ENCODE data around the gene ZNF226.
"Not testable (repeated sequence)": the region's sequence is repeated elsewhere in the genome, so short reads cannot be mapped to it uniquely, and the experiment has no call there.

Gene ZNF226

DNA sequence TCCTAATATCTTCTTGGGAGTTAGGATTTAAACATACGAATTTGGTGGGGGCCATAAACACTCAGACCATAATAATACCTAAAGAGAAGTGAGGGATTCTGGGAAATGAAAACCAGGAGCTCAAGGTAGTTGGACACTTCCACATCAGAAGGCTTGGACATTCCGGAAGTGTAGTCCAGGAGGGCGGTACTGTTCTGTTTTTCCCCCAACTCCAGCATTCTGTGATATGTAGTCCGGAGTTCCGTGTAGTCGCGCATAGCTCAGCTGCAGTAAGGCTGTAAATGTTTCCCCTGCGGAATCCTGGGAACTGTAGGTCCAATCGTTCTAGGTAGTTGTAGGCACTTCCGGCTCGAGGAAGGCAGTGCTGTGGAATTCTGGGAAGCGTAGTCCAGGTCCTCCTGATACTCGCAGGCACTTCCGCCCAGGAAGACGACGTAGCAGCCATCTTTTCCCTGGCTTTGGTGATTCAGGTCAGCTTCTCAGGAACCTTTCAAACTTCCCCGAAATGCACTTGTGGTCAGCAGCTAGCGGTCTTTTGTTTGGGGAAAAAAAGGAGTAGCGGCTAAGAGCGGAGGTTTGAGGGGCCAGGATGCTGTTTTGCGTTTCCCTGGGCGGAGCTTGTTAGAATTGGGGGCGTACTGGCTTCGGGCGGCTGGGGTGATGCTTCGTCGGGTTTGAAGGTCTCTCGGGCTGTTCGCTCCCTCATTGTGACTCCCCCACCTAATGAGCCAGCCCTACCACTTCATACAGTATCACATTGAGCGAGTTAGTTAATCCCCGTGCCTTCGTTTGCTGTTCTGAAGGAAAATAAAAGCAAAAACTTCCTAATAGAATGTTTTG lies at the start of gene ZNF226:
Gene ZNF226, plus strand, starts transcription at position 428 of the 840 bp plus-strand sequence. CDS start 4,981 bp downstream, outside the sequence.
- H3K27me3 ChIP-seq (ENCODE audit: insufficient read depth, low read length): no peaks in the 10 kb centered on the region
- H3K9me3 ChIP-seq (ENCODE audit: low read length): peaks cover 20% of the 10 kb centered on the region
- H2AFZ ChIP-seq (ENCODE audit: low read depth, low read length): peak within 1 kb of the TSS; percentile 17

DNA sequence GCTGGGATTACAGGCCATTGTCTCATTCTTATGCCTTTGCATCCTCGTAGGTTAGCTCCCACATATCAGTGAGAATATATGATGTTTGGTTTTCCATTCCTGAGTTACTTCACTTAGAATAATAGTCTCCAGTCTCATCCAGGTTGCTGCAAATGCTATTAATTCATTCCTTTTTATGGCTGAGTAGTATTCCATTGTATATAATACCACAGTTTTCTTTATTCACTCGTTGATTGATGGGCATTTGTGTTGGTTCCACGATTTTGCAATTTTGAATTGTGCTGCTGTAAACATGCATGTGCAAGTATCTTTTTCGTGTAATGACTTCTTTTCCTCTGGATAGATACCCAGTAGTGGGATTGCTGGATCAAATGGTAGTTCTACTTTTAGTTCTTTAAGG lies 43.7 kb upstream of the ZNF226 start:
- peaks cover 51% of the 10 kb centered on the region for H3K36me3 ChIP-seq (ENCODE audit: insufficient read depth, low read length)
- H3K4me1 ChIP-seq (ENCODE audit: insufficient read depth, low read length); H3K4me3 ChIP-seq (ENCODE audit: low read length); H2AFZ ChIP-seq (ENCODE audit: low read depth, low read length); H3K27me3 ChIP-seq (ENCODE audit: insufficient read depth, low read length): not testable (repeated sequence)
- H3K9me3 ChIP-seq (ENCODE audit: low read length): peaks cover 13% of the 10 kb centered on the region

More for the DNA sequence above, at the start of gene ZNF226:
- peak within 1 kb of the TSS; percentile 80 for H3K4me3 ChIP-seq (ENCODE audit: low read length)
- H3K36me3 ChIP-seq (ENCODE audit: insufficient read depth, low read length): peaks cover 32% of the 10 kb centered on the region
- H3K4me1 ChIP-seq (ENCODE audit: insufficient read depth, low read length): peaks cover 12% of the 10 kb centered on the region

DNA sequence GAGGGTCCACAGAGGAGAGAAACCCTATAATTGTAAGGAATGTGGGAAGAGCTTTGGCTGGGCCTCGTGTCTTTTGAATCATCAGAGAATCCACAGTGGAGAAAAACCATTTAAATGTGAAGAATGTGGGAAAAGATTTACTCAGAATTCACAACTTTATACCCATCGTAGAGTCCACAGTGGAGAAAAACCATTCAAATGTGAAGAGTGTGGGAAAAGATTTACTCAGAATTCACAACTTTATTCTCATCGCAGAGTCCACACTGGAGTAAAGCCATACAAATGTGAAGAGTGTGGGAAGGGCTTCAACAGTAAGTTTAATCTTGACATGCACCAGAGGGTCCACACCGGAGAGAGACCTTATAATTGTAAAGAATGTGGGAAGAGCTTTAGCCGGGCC lies 32.9 kb upstream of the ZNF226 start:
- peaks cover 16% of the 10 kb centered on the region for H3K4me1 ChIP-seq (ENCODE audit: insufficient read depth, low read length)

DNA sequence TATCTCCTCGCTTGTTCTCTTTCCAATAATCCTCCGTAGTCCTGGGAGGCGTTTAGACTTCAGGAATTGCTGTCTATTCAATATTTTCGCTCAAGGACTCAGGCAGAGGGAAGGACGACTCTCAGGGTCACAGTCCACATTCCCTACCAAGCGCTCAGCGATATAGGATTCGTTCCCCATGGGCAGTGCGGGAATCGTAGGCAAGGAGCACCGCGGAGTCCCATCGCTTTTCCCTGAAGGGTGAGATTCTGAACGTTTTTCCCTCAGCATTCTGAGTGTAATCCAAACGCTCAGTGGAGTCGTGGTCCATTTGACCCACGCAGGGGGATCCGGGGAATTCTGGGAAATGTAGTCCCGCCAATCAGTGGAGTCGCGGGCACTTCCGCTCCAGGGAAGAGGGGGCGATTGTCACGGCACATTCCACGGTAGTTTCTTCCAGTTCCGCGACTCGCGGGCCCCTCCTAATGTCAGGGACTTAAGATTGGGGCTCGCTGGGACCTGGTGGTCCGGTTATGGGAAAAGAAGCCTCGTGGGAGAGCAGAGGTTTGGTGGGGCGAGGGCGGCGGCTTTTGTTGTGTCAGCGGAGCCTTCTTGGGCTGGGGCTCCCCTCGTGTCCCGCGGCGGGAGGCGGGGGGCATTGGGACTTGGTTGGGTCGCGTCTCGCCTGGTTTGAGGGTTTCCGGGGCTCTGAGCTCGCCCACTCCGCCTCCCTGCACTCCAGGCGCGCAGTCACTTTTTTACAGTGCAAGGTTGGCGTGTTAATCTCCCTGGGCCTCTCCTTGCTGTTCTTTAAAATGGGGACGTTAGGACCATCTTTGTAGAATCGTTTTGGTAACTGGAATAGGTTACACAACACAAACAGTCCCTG lies 23.5 kb upstream of the ZNF226 start, which contains the start of gene ZNF234:
Gene ZNF234, plus strand, starts transcription at position 364 of the 868 bp plus-strand sequence. CDS start 3,079 bp downstream, outside the sequence.
- Histone ChIP-seq H3K4me3 (ENCODE audit: low read length) (peak within 1 kb of the TSS; percentile 70), H3K4me1 (ENCODE audit: insufficient read depth, low read length) (peaks cover 17% of the 10 kb centered on the region), H3K9me3 (ENCODE audit: low read length) (peaks cover 2% of the 10 kb centered on the region), H2AFZ (ENCODE audit: low read depth, low read length) (peak within 1 kb of the TSS; percentile 91), H3K36me3 (ENCODE audit: insufficient read depth, low read length) (peaks cover 22% of the 10 kb centered on the region), H3K27me3 (ENCODE audit: insufficient read depth, low read length) (no peaks in the 10 kb centered on the region)

More for the DNA sequence above, 32.9 kb upstream of the ZNF226 start:
- H3K36me3 ChIP-seq (ENCODE audit: insufficient read depth, low read length): peaks cover 41% of the 10 kb centered on the region
- no peak overlapping the region for H2AFZ ChIP-seq (ENCODE audit: low read depth, low read length)
- H3K27me3 ChIP-seq (ENCODE audit: insufficient read depth, low read length): no peaks in the 10 kb centered on the region
- peaks cover 39% of the 10 kb centered on the region for H3K9me3 ChIP-seq (ENCODE audit: low read length)
- H3K4me3 ChIP-seq (ENCODE audit: low read length): no peak overlapping the region

DNA sequence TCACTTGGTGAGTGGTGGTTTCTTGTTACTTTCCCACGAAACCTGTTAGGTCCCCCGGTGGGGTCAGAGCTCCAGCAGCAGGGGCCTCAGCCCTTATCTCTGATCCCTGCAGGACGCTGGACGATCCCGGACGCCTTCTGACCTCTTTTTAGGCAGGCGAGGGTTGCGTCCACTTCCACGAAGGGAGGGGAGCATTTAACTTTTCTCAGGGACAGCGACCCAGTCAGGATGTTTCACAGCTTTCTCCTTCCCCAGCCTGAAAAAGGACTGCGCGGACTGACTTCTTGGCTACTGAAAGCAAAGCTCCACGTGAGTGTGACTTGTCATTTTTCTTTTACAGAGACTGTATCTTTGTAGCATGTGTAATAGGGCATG lies 22.9 kb upstream of the ZNF226 start:
- H3K4me1 ChIP-seq (ENCODE audit: insufficient read depth, low read length): peaks cover 17% of the 10 kb centered on the region
- H3K36me3 ChIP-seq (ENCODE audit: insufficient read depth, low read length): peaks cover 23% of the 10 kb centered on the region
- peak overlapping the region; percentile 91 for H2AFZ ChIP-seq (ENCODE audit: low read depth, low read length)
- no peaks in the 10 kb centered on the region for H3K27me3 ChIP-seq (ENCODE audit: insufficient read depth, low read length)
- H3K9me3 ChIP-seq (ENCODE audit: low read length): peaks cover 2% of the 10 kb centered on the region
- peak overlapping the region; percentile 70 for H3K4me3 ChIP-seq (ENCODE audit: low read length)

DNA sequence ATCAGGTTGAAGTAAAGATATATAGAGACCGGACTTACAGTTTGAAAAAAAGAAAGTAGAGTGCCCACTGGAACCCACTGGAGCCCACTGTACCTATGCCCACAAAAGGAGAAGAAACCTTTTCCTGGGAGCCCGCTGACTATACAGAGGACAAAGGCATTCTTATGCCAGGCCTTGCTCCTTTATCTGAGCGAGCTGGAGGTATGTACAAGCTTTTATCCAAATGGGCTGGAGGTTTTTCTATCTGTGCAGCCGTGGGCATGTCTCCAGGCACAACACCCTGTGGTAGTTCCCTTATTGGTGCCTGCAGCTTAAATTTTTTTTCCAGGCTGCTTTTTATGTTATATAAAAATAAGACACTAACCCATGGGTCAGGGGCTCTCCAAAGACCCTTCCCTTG lies 15.1 kb upstream of the ZNF226 start:
- no peaks in the 10 kb centered on the region for H3K4me1 ChIP-seq (ENCODE audit: insufficient read depth, low read length)
- H3K27me3 ChIP-seq (ENCODE audit: insufficient read depth, low read length): no peaks in the 10 kb centered on the region
- H3K9me3 ChIP-seq (ENCODE audit: low read length): peaks cover 8% of the 10 kb centered on the region
- H3K4me3 ChIP-seq (ENCODE audit: low read length): no peak overlapping the region
- peaks cover 73% of the 10 kb centered on the region for H3K36me3 ChIP-seq (ENCODE audit: insufficient read depth, low read length)
- H2AFZ ChIP-seq (ENCODE audit: low read depth, low read length): no peak overlapping the region

DNA sequence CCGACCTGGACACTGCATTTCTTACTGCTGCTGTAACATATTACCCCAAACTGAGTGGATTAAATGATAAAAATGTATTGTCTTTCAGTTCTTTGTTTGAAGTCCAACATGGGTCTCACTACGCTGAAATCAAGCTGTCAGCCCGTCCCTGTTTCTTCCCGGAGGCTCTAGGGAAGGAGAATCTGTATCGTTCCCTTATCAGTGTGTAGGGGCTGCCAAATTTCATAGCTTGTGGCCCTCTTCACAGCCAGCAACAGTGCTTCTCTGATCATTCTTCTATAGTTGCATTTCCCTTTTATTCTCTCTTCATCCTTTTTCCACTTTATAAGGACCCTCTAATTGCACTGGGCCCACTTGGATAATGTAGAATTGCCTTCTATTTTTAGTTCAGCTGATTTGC lies 13.4 kb upstream of the ZNF226 start:
- Histone ChIP-seq H3K4me1 (ENCODE audit: insufficient read depth, low read length) (no peaks in the 10 kb centered on the region), H3K36me3 (ENCODE audit: insufficient read depth, low read length) (peaks cover 73% of the 10 kb centered on the region), H3K9me3 (ENCODE audit: low read length) (peaks cover 20% of the 10 kb centered on the region), H3K4me3 (ENCODE audit: low read length) (no peak overlapping the region), H3K27me3 (ENCODE audit: insufficient read depth, low read length) (no peaks in the 10 kb centered on the region), H2AFZ (ENCODE audit: low read depth, low read length) (no peak overlapping the region)

DNA sequence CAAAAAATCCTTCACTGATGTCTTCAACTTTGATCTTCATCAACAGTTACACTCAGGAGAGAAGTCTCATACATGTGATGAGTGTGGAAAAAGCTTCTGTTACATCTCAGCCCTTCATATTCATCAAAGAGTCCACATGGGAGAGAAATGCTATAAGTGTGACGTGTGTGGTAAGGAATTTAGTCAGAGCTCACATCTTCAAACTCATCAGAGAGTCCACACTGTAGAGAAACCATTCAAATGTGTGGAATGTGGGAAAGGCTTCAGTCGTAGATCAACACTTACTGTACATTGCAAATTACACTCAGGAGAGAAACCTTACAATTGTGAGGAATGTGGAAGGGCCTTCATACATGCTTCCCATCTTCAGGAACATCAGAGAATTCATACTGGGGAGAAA lies 8.4 kb upstream of the ZNF226 start:
- H3K4me1 ChIP-seq (ENCODE audit: insufficient read depth, low read length): no peaks in the 10 kb centered on the region
- H3K4me3 ChIP-seq (ENCODE audit: low read length): no peak overlapping the region
- peaks cover 37% of the 10 kb centered on the region for H3K9me3 ChIP-seq (ENCODE audit: low read length)
- H3K27me3 ChIP-seq (ENCODE audit: insufficient read depth, low read length): no peaks in the 10 kb centered on the region
- peaks cover 57% of the 10 kb centered on the region for H3K36me3 ChIP-seq (ENCODE audit: insufficient read depth, low read length)
- no peak overlapping the region for H2AFZ ChIP-seq (ENCODE audit: low read depth, low read length)

DNA sequence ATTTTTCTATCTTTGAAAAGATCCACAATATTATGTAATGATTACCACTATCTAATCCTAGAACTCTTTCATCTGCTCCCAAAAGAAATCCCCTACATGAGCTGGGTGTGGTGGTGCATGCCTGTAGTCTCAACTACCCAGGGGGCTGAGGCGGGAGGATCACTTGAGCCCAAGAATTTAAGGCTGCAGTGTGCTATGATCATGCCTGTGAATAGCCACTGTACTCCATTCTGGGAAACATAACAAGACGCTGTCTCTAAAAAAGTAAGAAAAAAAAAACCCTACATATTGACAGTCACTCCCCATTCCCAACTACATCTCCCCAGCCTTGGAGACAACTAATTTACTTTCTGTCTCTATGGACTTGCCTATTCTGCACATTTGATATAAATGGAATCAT lies 1.1 kb upstream of the ZNF226 start:
- Histone ChIP-seq H2AFZ (ENCODE audit: low read depth, low read length) (no peak overlapping the region), H3K27me3 (ENCODE audit: insufficient read depth, low read length) (no peaks in the 10 kb centered on the region), H3K4me3 (ENCODE audit: low read length) (no peak overlapping the region), H3K4me1 (ENCODE audit: insufficient read depth, low read length) (peaks cover 12% of the 10 kb centered on the region), H3K36me3 (ENCODE audit: insufficient read depth, low read length) (peaks cover 23% of the 10 kb centered on the region), H3K9me3 (ENCODE audit: low read length) (peaks cover 12% of the 10 kb centered on the region)

DNA sequence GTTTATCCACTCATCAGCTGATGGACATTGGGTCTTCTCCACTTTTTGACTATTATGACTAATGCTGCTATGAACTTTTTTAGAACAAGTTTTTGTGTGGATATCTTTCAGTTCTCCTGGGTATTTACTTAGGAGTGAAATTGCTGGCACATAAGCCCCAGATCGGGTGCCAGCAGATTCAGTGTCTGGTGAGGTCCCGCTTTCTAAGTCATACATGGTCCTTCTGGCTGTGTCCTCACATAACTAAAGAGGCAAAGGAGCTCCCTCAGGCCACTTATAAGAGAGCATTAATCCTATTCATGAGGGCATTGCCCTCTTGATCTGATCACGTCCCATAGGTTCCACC lies 600 bp upstream of the ZNF226 start:
- Histone ChIP-seq H3K9me3 (ENCODE audit: low read length) (peaks cover 16% of the 10 kb centered on the region), H3K27me3 (ENCODE audit: insufficient read depth, low read length) (no peaks in the 10 kb centered on the region), H3K4me3 (ENCODE audit: low read length) (peak overlapping the region; percentile 80), H2AFZ (ENCODE audit: low read depth, low read length) (peak overlapping the region; percentile 17), H3K4me1 (ENCODE audit: insufficient read depth, low read length) (peaks cover 12% of the 10 kb centered on the region), H3K36me3 (ENCODE audit: insufficient read depth, low read length) (peaks cover 26% of the 10 kb centered on the region)

DNA sequence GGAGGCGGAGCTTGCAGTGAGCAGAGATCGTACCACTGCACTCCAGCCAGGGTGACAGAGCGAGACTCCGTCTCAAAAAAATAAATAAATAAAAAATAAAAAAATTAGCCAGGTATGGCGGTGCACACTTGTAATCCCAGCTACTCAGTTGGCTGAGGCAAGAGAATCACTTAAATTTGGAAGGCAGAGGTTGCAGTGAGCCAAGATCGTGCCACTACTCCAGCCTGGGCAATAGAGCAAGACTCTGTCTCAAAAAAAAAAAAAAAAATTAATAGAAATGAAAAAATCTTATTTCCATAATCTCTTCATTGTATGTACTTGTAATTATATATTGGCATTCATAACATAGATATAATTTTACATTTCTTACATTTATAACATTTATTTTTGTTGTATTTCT lies 5.8 kb downstream of the ZNF226 start:
- Histone ChIP-seq H3K4me1 (ENCODE audit: insufficient read depth, low read length) (peaks cover 12% of the 10 kb centered on the region), H3K9me3 (ENCODE audit: low read length) (peaks cover 44% of the 10 kb centered on the region), H3K36me3 (ENCODE audit: insufficient read depth, low read length) (peaks cover 85% of the 10 kb centered on the region)
- not testable (repeated sequence) for H2AFZ ChIP-seq (ENCODE audit: low read depth, low read length); H3K4me3 ChIP-seq (ENCODE audit: low read length); H3K27me3 ChIP-seq (ENCODE audit: insufficient read depth, low read length)

DNA sequence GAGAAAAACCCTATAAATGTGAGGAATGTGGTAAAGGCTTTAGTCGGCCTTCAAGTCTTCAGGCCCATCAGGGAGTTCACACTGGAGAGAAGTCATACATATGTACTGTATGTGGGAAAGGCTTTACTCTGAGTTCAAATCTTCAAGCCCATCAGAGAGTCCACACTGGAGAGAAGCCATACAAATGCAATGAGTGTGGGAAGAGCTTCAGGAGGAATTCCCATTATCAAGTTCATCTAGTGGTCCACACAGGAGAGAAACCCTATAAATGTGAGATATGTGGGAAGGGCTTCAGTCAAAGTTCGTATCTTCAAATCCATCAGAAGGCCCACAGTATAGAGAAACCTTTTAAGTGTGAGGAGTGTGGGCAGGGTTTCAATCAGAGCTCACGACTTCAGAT lies 11.7 kb downstream of the ZNF226 start:
- Histone ChIP-seq H3K36me3 (ENCODE audit: insufficient read depth, low read length) (peaks cover 58% of the 10 kb centered on the region), H3K9me3 (ENCODE audit: low read length) (peaks cover 36% of the 10 kb centered on the region), H2AFZ (ENCODE audit: low read depth, low read length) (no peak overlapping the region), H3K4me1 (ENCODE audit: insufficient read depth, low read length) (no peaks in the 10 kb centered on the region), H3K27me3 (ENCODE audit: insufficient read depth, low read length) (no peaks in the 10 kb centered on the region), H3K4me3 (ENCODE audit: low read length) (no peak overlapping the region)

DNA sequence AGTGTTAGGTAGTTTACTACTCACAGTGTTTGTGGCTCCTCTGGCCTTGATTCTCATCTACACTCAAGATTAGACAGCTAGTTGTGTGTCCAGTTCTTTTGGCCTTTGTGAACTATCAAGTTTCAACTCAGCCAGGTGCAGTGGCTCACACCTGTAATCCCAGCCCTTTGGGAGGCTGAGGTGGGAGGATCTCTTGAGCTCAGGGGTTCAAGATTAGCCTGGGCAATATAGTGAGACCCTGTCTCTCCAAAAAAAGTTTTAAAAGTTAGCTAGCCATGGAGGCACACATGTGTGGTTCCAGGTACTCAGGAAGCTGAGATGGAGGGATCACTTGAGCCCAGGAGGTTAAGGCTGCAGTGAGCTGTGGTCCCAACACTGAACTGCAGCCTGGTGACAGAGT lies 16.1 kb downstream of the ZNF226 start:
- Histone ChIP-seq H3K36me3 (ENCODE audit: insufficient read depth, low read length) (peaks cover 14% of the 10 kb centered on the region), H2AFZ (ENCODE audit: low read depth, low read length) (no peak overlapping the region), H3K27me3 (ENCODE audit: insufficient read depth, low read length) (no peaks in the 10 kb centered on the region), H3K4me3 (ENCODE audit: low read length) (no peak overlapping the region), H3K9me3 (ENCODE audit: low read length) (peaks cover 10% of the 10 kb centered on the region), H3K4me1 (ENCODE audit: insufficient read depth, low read length) (no peaks in the 10 kb centered on the region)
